HG02885 (cell line): ENCODE results near the gene ETV5.
A peak's percentile ranks its signal among the peaks of the same experiment; 100 is the strongest.
"Not testable (repeated sequence)": the region's sequence is repeated elsewhere in the genome, so short reads cannot be mapped to it uniquely, and the experiment has no call there.

ENCODE experiments used
- ATAC-seq: cut with Tn5 transposase; IDR thresholded peaks from one replicate; pipeline ENCODE4 v1.9.1; 2021; ENCODE audit warnings: mild to moderate bottlenecking; ENCODE audit not compliant: unreplicated experiment, poor library complexity

Gene ETV5

GRCh38 chr3:186038360-186038759 lies 70.5 kb downstream of the ETV5 start:
- ATAC-seq = no peak

GRCh38 chr3:186035277-186035676 lies 73.6 kb downstream of the ETV5 start:
- ATAC-seq = no peak

GRCh38 chr3:186032321-186032720 lies 76.6 kb downstream of the ETV5 start:
- no peak for ATAC-seq

GRCh38 chr3:186025993-186026392 lies 82.9 kb downstream of the ETV5 start:
- not testable (repeated sequence) for ATAC-seq

GRCh38 chr3:186025161-186025560 lies 83.7 kb downstream of the ETV5 start:
- no peak for ATAC-seq

DNA sequence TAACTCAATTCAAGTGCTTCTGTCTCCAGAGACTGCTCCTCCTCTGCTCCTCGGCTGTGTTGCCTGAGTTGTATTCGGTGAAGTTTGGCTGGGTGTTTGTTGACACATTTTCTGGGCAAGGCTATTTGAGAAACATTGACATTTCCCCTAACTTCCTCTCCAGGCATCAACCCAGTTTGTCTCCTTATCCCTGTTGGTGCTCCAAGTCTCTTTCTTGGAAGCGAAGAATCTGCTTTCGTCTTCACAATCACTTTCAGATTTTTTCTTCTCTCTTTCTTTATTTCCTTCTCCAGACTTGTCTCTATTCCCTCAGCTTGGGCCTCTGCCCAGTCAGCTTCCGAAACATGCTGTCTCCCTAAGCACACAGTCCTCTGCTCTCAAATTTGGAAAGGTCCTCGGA lies 84.7 kb downstream of the ETV5 start:
- ATAC-seq = no peak

- no peak for ATAC-seq
Measured at GRCh38 chr3:186022931-186023330, 86.0 kb downstream of the ETV5 start.

- ATAC-seq = no peak
Measured at GRCh38 chr3:186021673-186022362, 87.1 kb downstream of the ETV5 start.

- not testable (repeated sequence) for ATAC-seq
Measured at GRCh38 chr3:186021250-186021649, 87.6 kb downstream of the ETV5 start.

DNA sequence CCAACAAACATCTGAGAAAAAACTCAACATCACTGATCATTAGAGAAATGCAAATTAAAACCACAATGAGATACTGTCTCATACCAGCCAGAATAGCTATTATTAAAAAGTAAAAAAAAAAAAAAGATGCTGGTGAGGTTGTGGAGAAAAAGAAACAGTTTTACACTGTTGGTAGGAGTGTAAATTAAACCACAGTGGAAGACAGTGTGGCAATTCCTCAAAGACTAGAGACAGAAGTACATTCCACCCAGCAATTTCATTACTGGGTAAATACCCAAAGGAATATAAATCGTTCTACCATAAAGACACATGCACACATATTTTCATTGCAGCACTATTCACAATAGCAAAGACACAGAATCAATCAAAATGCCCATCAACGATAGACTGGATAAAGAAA lies 89.6 kb downstream of the ETV5 start:
- ATAC-seq = not testable (repeated sequence)

DNA sequence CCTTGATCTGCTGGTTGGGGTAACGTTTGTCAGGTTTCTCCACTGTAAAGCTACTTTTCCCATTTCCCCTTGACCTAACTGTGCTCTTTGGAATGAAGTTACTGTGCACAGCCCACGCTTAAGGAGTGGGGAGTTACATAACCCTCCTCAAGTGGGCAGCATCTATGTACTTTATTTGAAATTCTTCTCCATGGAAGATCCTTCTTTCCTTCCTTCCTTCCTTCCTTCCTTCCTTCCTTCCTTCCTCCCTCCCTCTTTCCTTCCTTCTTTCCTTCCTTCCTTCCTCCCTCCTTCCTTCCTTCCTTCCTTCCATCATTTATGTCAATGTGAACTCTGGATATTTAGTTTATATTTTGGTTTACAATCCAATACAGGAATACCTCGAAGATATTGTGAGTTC lies 94.0 kb downstream of the ETV5 start:
- ATAC-seq = no peak

DNA sequence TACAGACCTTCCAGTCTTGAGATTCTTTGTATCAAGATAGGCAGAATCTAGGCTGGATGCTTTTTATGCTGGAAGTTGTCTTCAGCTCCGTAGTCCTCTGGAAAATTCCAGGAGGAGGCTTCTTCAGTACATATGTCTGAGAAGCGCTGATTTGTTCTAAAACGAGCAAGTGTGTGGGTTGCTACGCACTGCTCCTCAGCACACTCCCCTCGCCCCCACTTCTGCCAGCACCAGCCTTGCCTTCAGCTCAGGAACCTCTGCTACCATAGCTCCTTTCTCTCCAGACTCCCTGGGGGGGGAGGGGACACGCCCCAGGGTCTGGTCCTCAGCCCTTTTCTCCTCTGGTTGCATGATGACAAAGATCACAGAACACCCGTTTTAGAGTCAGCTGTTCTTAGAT lies 95.6 kb downstream of the ETV5 start:
- ATAC-seq = no peak

DNA sequence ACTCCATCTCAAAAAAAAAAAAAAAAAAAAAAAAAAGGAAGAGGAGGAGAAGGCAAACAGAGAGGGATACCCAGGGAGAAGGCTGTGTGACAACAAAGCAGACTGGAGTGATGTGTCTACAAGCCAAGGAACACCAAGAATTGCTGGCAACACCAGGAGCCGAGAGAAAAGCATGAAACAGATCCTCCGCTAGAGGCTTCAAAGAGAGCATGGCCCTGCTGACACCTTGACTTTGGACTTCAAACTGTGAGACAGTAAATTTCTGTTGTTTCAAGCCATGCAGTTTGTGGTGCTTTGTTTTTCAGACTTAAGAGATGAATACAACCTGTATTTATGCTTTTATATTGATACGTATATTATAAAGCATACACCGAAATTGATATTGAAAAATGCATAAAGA lies 96.8 kb downstream of the ETV5 start:
- no peak for ATAC-seq

GRCh38 chr3:186004671-186005070 lies 104.2 kb downstream of the ETV5 start:
- peak; percentile 10 for ATAC-seq

GRCh38 chr3:186004209-186004608 lies 104.7 kb downstream of the ETV5 start:
- ATAC-seq = peak; percentile 56

GRCh38 chr3:186003610-186004009 lies 105.3 kb downstream of the ETV5 start:
- peak; percentile 95 for ATAC-seq

GRCh38 chr3:186002884-186003472 lies 105.9 kb downstream of the ETV5 start:
- ATAC-seq = no peak

DNA sequence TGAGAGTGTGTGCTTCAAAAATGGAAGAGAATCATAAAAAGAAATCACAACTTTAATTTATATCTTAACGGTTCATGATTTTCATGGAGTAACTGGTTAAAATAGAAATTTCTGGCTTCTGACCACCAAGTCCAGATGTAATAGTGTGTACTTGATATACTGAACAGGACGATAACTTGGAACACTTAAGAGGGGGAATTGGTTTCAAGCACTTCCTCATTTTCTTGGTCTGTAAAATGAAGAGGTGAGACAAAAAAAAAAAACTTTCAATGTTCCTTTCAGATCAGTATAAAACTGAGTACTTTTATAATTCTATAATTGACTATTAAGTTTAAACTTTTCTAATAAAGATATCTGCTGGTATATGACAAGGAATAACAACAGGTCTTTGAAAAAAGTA lies 107.0 kb downstream of the ETV5 start:
- no peak for ATAC-seq

DNA sequence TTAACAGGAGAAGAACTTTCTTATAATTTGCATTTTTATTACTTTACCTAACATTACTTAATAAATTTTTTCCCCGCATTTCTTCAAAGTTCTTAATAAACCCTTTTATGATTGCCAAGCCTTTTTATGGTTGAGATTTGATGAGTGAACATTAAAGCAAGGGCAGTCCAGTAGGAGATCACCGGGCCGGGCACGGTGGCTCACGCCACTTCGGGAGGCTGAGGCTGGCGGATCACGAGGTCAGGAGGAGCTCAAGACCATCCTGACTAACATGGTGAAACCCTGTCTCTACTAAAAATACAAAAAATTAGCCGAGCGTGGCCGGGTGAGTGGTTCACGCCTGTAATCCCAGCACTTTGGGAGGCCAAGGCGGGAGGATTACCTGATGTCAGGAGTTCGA lies 109.7 kb downstream of the ETV5 start:
- no peak for ATAC-seq

DNA sequence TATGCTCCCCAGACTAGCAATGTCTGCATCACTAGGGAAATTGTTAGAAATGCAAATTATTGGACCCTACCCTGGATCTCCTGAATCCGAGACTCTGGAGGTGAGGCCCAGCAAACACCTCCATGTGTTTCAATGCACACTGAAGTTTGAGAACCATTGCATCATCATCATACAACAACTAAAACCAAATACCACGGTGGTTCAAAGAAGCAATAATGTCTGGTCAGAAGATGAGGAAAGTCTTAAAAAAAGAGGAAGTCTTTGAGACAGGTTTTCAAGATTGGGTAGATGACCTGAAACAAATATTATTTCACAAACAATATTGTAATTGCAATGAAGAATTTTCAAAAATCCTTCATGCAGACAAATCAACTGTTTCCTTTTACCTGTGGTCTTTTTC lies 110.8 kb downstream of the ETV5 start:
- no peak for ATAC-seq

DNA sequence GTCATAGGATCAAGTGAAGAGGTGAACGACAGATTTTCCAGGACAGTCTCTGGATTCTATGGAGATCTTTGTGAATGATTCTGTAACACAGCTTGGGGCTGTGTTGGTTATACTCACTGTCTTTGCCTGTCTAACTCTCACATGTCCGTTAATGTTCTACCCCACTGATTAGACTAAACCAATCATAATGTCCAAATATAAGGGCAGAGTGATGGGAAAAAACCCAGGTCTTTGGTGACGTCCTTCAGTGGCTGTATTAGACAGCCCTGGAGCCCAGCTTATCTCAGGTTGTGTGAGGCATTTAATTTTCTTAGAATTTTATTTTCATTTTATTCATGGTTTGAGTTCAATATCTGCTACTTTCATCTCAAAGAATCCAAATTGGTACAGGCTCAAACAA lies 111.8 kb downstream of the ETV5 start:
- ATAC-seq = no peak
